ENCODE data around the gene CLSTN2.

The CLSTN2 gene

GRCh38 chr3:140456974-140457373 is 522.0 kb downstream of the CLSTN2 start:
- DNase-seq (ENCODE audit: low spot score): no peak

- no peak for DNase-seq (ENCODE audit: low spot score)
Observed at GRCh38 chr3:140459462-140459861, 524.5 kb downstream of the CLSTN2 start.

- DNase-seq (ENCODE audit: low spot score): no peak
Observed at GRCh38 chr3:140461250-140461649, 526.3 kb downstream of the CLSTN2 start.

GRCh38 chr3:140463355-140463754 is 528.4 kb downstream of the CLSTN2 start:
- DNase-seq (ENCODE audit: low spot score): no peak

- DNase-seq (ENCODE audit: low spot score): no peak
Observed at GRCh38 chr3:140465988-140466387, 531.0 kb downstream of the CLSTN2 start.

GRCh38 chr3:140466535-140466934 is 531.5 kb downstream of the CLSTN2 start:
- no peak for DNase-seq (ENCODE audit: low spot score)

- DNase-seq (ENCODE audit: low spot score): no peak
Observed at GRCh38 chr3:140467104-140467577, 532.2 kb downstream of the CLSTN2 start.

- DNase-seq (ENCODE audit: low spot score): no peak
Observed at GRCh38 chr3:140467796-140468315, 532.9 kb downstream of the CLSTN2 start.

- DNase-seq (ENCODE audit: low spot score): no peak
Observed at GRCh38 chr3:140468407-140468806, 533.4 kb downstream of the CLSTN2 start.

- DNase-seq (ENCODE audit: low spot score): no peak
Observed at GRCh38 chr3:140469491-140469890, 534.5 kb downstream of the CLSTN2 start.

- no peak for DNase-seq (ENCODE audit: low spot score)
Observed at GRCh38 chr3:140470211-140470610, 535.2 kb downstream of the CLSTN2 start.

- DNase-seq (ENCODE audit: low spot score): no peak
Observed at GRCh38 chr3:140470962-140471361, 536.0 kb downstream of the CLSTN2 start.

- DNase-seq (ENCODE audit: low spot score): no peak
Observed at GRCh38 chr3:140472306-140473020, 537.5 kb downstream of the CLSTN2 start.

- no peak for DNase-seq (ENCODE audit: low spot score)
Observed at GRCh38 chr3:140487566-140487965, 552.6 kb downstream of the CLSTN2 start.

GRCh38 chr3:140493271-140493670 is 558.3 kb downstream of the CLSTN2 start:
- no peak for DNase-seq (ENCODE audit: low spot score)

GRCh38 chr3:140494970-140495369 is 560.0 kb downstream of the CLSTN2 start:
- no peak for DNase-seq (ENCODE audit: low spot score)

- no peak for DNase-seq (ENCODE audit: low spot score)
Observed at GRCh38 chr3:140497331-140497730, 562.3 kb downstream of the CLSTN2 start.

- no peak for DNase-seq (ENCODE audit: low spot score)
Observed at GRCh38 chr3:140499114-140499757, 564.3 kb downstream of the CLSTN2 start.

GRCh38 chr3:140500473-140500872 is 565.5 kb downstream of the CLSTN2 start:
- DNase-seq (ENCODE audit: low spot score): no peak

GRCh38 chr3:140501061-140501769 is 566.2 kb downstream of the CLSTN2 start:
- DNase-seq (ENCODE audit: low spot score): no peak

- no peak for DNase-seq (ENCODE audit: low spot score)
Observed at GRCh38 chr3:140501770-140502364, 566.9 kb downstream of the CLSTN2 start.

- no peak for DNase-seq (ENCODE audit: low spot score)
Observed at GRCh38 chr3:140505213-140505612, 570.2 kb downstream of the CLSTN2 start.

Data from D341Med (cell line).